Cardiac muscle cell (in vitro differentiated cells and primary cell): Measurements from ENCODE around the gene PLEKHD1. TPM values are rescaled to one million over a fixed set of nuclear protein-coding genes. Genes with fewer than 3 reads are reported as not detected.
"Not testable (repeated sequence)": the region's sequence is repeated elsewhere in the genome, so short reads cannot be mapped to it uniquely, and the experiment has no call there.

Experiments used
- DNase-seq, 2 donors: peaks; one replicate each; pipeline versions ENCODE4 v3.0.0 to v3.0.0-alpha.2; 2010 to 2017; ENCODE audit warnings: low read depth in 1 of 2, low spot score in 1 of 2
- H3K27ac ChIP-seq: fragments of 200-600 bp; sonication (generic); 2 replicates; pipeline ENCODE4 v1.5.1; 2016
- H3K27me3 ChIP-seq: fragments of 200-600 bp; sonication (generic); 2 replicates; pipeline ENCODE4 v1.6.0; 2016; ENCODE audit warnings: control low read depth
- H3K36me3 ChIP-seq: fragments of 200-600 bp; sonication (generic); 2 replicates; pipeline ENCODE4 v1.5.1; 2016; ENCODE audit warnings: control low read depth
- H3K4me1 ChIP-seq: fragments of 200-600 bp; sonication (generic); 2 replicates; pipeline ENCODE4 v1.8.1; 2017; ENCODE audit warnings: low read depth, mild to moderate bottlenecking, mixed run types
- H3K4me3 ChIP-seq: fragments of 200-600 bp; sonication (generic); 2 replicates; pipeline ENCODE4 v1.5.1; 2016; ENCODE audit warnings: mild to moderate bottlenecking
- H3K9me3 ChIP-seq: fragments of 200-600 bp; sonication (generic); 2 replicates; pipeline ENCODE4 v1.5.1; 2017; ENCODE audit warnings: low read depth, mild to moderate bottlenecking, control low read depth
- CTCF ChIP-seq: IDR thresholded peaks from 2 replicates; pipeline ENCODE4 v1.5.1; 2012; ENCODE audit warnings: low read depth, mild to moderate bottlenecking, low read length
- polyA plus RNA-seq: library from polyadenylated mRNA; unstranded; fragments of >200 nt; fragmentation: Nextera tagmentation; extraction: Ambion mirVana; gene quantifications from 2 replicates; pipeline ENCODE4 v1.2.1, GENCODE V29; 2016
- total RNA-seq: library from RNA; depleted of rRNA; stranded (reverse); fragments of >200 nt; gene quantifications from 2 replicates; pipeline ENCODE4 v1.2.3, GENCODE V29; 2016

The PLEKHD1 gene
- total and polyA plus RNA-seq, 2 experiments from 2014 or later = 0.12 to 0.37 TPM

- peaks cover 43% of the 10 kb centered on the region for H3K27me3 ChIP-seq
- DNase-seq = peak; percentile 23 to 29
- no peak overlapping the region for H3K27ac ChIP-seq
- peak; percentile 47 for TF ChIP-seq CTCF
- H3K4me1 ChIP-seq = no peaks in the 10 kb centered on the region
- H3K4me3 ChIP-seq = no peak overlapping the region
- H3K36me3 ChIP-seq = no peaks in the 10 kb centered on the region
- no peaks in the 10 kb centered on the region for H3K9me3 ChIP-seq
Observed at GRCh38 chr14:69475194-69475818, 9.2 kb upstream of the PLEKHD1 start.

- not testable (repeated sequence) for DNase-seq, H3K4me1 ChIP-seq, H3K4me3 ChIP-seq, H3K9me3 ChIP-seq, H3K36me3 ChIP-seq, H3K27ac ChIP-seq
- H3K27me3 ChIP-seq = peaks cover 59% of the 10 kb centered on the region
Observed at GRCh38 chr14:69476824-69477450, 7.6 kb upstream of the PLEKHD1 start.

DNA sequence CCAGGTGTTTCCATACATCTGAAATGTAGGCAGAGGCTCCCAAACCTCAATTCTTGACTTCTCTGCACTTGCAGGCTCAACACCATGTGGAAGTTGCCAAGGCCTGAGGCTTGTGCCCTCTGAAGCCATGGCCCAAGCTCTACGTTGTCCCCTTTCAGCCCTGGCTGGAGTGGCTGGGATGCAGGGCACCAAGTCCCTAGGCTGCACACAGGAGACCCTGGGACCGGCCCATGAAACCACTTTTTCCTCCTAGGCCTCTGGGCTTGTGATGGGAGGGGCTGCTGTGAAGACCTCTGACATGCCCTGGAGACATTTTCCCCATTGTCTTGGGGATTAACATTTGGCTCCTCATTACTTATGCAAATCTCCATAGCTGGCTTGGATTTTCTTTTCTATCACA, 6.5 kb upstream of the PLEKHD1 start:
- DNase-seq, H3K36me3 ChIP-seq, H3K9me3 ChIP-seq, H3K4me3 ChIP-seq, H3K27ac ChIP-seq, H3K4me1 ChIP-seq: not testable (repeated sequence)
- peaks cover 67% of the 10 kb centered on the region for H3K27me3 ChIP-seq

DNA sequence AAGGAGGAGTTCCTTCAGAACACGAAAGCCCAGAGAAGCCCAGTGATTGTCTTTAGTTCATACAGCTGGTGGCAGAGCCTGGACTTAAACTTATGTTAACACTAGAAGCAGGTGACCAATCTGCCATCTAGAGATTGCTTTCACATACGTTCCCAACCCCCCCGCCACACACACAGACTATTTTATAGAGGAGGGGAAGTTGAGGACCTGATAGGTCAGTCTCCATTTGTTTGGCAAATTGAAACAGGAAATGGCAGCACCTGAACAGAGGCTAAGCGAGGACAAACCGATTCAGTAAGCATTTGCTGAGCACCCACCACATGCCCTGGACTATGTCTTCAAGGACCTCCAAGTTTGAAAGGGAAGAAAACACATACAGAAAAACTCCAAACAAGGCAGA, 4.8 kb upstream of the PLEKHD1 start:
- Histone ChIP-seq H3K27ac (no peak overlapping the region), H3K4me1 (peaks cover under 1% of the 10 kb centered on the region), H3K36me3 (no peaks in the 10 kb centered on the region), H3K27me3 (peaks cover 72% of the 10 kb centered on the region), H3K4me3 (no peak overlapping the region), H3K9me3 (no peaks in the 10 kb centered on the region)
- DNase-seq = no peak
- no peak for TF ChIP-seq CTCF

DNA sequence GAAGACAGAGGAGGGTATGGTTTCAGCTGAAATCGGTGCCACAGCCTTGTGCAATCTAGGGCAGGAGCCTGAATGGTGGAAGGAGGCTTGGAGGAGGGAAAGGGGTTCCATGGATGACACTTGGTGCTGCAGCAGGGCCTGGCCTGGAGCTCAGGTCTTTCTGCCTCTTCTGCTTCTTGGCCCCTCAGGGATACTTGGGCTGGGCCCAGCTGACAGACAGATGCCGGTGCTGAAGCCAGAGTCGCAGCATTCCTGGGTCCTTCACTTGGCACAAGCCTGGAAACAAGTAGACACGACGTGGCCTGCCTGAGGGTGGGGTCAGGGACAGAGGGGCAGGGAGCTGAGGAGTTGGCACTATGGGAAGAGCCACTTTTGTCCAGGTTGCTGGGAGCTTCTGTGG, 4.4 kb upstream of the PLEKHD1 start:
- Histone ChIP-seq H3K27ac (no peak overlapping the region), H3K9me3 (no peaks in the 10 kb centered on the region), H3K36me3 (no peaks in the 10 kb centered on the region), H3K27me3 (peaks cover 72% of the 10 kb centered on the region), H3K4me3 (no peak overlapping the region), H3K4me1 (peaks cover 4% of the 10 kb centered on the region)
- DNase-seq = no peak
- no peak for TF ChIP-seq CTCF

GRCh38 chr14:69481815-69482568, 2.5 kb upstream of the PLEKHD1 start:
- Histone ChIP-seq H3K4me3 (no peak overlapping the region), H3K4me1 (peaks cover 4% of the 10 kb centered on the region), H3K27me3 (peaks cover 91% of the 10 kb centered on the region), H3K36me3 (no peaks in the 10 kb centered on the region), H3K9me3 (no peaks in the 10 kb centered on the region), H3K27ac (no peak overlapping the region)
- TF ChIP-seq CTCF = no peak
- no peak for DNase-seq
